ENCODE results near the gene PLEKHG4B. TPM values are rescaled to one million over a fixed set of nuclear protein-coding genes. Genes with fewer than 3 reads are reported as not detected.
"Not testable (repeated sequence)": the region's sequence is repeated elsewhere in the genome, so short reads cannot be mapped to it uniquely, and the experiment has no call there.

The PLEKHG4B gene
- not detected for total RNA-seq

- CTCF ChIA-PET, result no interaction called here
- no peaks in the 10 kb centered on the region for H3K4me1 Mint-ChIP-seq
- no peaks in the 10 kb centered on the region for H3K36me3 Mint-ChIP-seq
- H3K9me3 Mint-ChIP-seq (ENCODE audit: low read depth), result no peaks in the 10 kb centered on the region
- H3K4me3 Mint-ChIP-seq, result no peak within 1 kb of the TSS
- DNase-seq (no peak), ATAC-seq (no peak)
- H3K27me3 Mint-ChIP-seq, result peaks cover 68% of the 10 kb centered on the region
- no peak within 1 kb of the TSS for H3K27ac Mint-ChIP-seq
These were observed at the start of gene PLEKHG4B for GRCh38 chr5:91556-92263. PLEKHG4B (plus strand) TSS chr5:92168; CDS start chr5:92232, 64 bp downstream.

GRCh38 chr5:42250-42649, 49.7 kb upstream of the PLEKHG4B start:
- H3K27ac Mint-ChIP-seq, result no peak overlapping the region
- no peak overlapping the region for H3K4me3 Mint-ChIP-seq
- no peaks in the 10 kb centered on the region for H3K9me3 Mint-ChIP-seq (ENCODE audit: low read depth)
- ATAC-seq, result no peak
- DNase-seq, result no peak
- CTCF ChIA-PET, result no interaction called here
- H3K36me3 Mint-ChIP-seq, result no peaks in the 10 kb centered on the region
- H3K4me1 Mint-ChIP-seq, result no peaks in the 10 kb centered on the region
- peaks cover 36% of the 10 kb centered on the region for H3K27me3 Mint-ChIP-seq

GRCh38 chr5:48192-48591, 43.8 kb upstream of the PLEKHG4B start:
- CTCF ChIA-PET, result no interaction called here
- Mint-ChIP-seq H3K4me1 (no peaks in the 10 kb centered on the region), H3K27ac (no peak overlapping the region), H3K27me3 (peaks cover 18% of the 10 kb centered on the region), H3K4me3 (no peak overlapping the region), H3K36me3 (peaks cover 1% of the 10 kb centered on the region), H3K9me3 (ENCODE audit: low read depth) (peaks cover 4% of the 10 kb centered on the region)
- DNase-seq (no peak), ATAC-seq (no peak)

GRCh38 chr5:49530-49929, 42.4 kb upstream of the PLEKHG4B start:
- DNase-seq; H3K4me3 Mint-ChIP-seq; CTCF ChIA-PET; H3K9me3 Mint-ChIP-seq (ENCODE audit: low read depth); ATAC-seq; H3K27ac Mint-ChIP-seq; H3K4me1 Mint-ChIP-seq; H3K36me3 Mint-ChIP-seq: not testable (repeated sequence)
- peaks cover 23% of the 10 kb centered on the region for H3K27me3 Mint-ChIP-seq

- Mint-ChIP-seq H3K4me1 (no peaks in the 10 kb centered on the region), H3K4me3 (no peak overlapping the region), H3K9me3 (ENCODE audit: low read depth) (peaks cover 4% of the 10 kb centered on the region), H3K27me3 (peaks cover 27% of the 10 kb centered on the region), H3K27ac (no peak overlapping the region), H3K36me3 (peaks cover 1% of the 10 kb centered on the region)
- ATAC-seq (no peak), DNase-seq (no peak)
- CTCF ChIA-PET, result no interaction called here
These were observed 41.9 kb upstream of the PLEKHG4B start for GRCh38 chr5:49953-50544.

- no peak for DNase-seq
- Mint-ChIP-seq H3K27me3 (peaks cover 29% of the 10 kb centered on the region), H3K4me1 (no peaks in the 10 kb centered on the region), H3K9me3 (ENCODE audit: low read depth) (peaks cover 4% of the 10 kb centered on the region), H3K36me3 (peaks cover 1% of the 10 kb centered on the region), H3K4me3 (no peak overlapping the region), H3K27ac (no peak overlapping the region)
- CTCF ChIA-PET, result no interaction called here
- ATAC-seq, result no peak
These were observed 41.1 kb upstream of the PLEKHG4B start for GRCh38 chr5:50724-51499.

- no peak for ATAC-seq
- H3K9me3 Mint-ChIP-seq (ENCODE audit: low read depth), result peaks cover 4% of the 10 kb centered on the region
- CTCF ChIA-PET, result no interaction called here
- H3K27ac Mint-ChIP-seq, result no peak overlapping the region
- no peak for DNase-seq
- peaks cover 1% of the 10 kb centered on the region for H3K36me3 Mint-ChIP-seq
- peaks cover 29% of the 10 kb centered on the region for H3K27me3 Mint-ChIP-seq
- no peaks in the 10 kb centered on the region for H3K4me1 Mint-ChIP-seq
- H3K4me3 Mint-ChIP-seq, result no peak overlapping the region
These were observed 40.5 kb upstream of the PLEKHG4B start for GRCh38 chr5:51500-51823.

GRCh38 chr5:53381-54174, 38.4 kb upstream of the PLEKHG4B start:
- Mint-ChIP-seq H3K27me3 (peaks cover 26% of the 10 kb centered on the region), H3K4me1 (no peaks in the 10 kb centered on the region)
- CTCF ChIA-PET, result no interaction called here

GRCh38 chr5:54175-54730, 37.7 kb upstream of the PLEKHG4B start:
- ATAC-seq, result no peak
- no peak for DNase-seq
- no peak overlapping the region for H3K27ac Mint-ChIP-seq
- H3K4me3 Mint-ChIP-seq, result no peak overlapping the region
- peaks cover 4% of the 10 kb centered on the region for H3K9me3 Mint-ChIP-seq (ENCODE audit: low read depth)
- H3K36me3 Mint-ChIP-seq, result peaks cover 1% of the 10 kb centered on the region
- peaks cover 26% of the 10 kb centered on the region for H3K27me3 Mint-ChIP-seq
- no peaks in the 10 kb centered on the region for H3K4me1 Mint-ChIP-seq
- CTCF ChIA-PET, result no interaction called here

More at GRCh38 chr5:53381-54174, 38.4 kb upstream of the PLEKHG4B start:
- Mint-ChIP-seq H3K36me3 (peaks cover 1% of the 10 kb centered on the region), H3K4me3 (no peak overlapping the region), H3K9me3 (ENCODE audit: low read depth) (peaks cover 4% of the 10 kb centered on the region), H3K27ac (no peak overlapping the region)
- ATAC-seq (peak; percentile 58), DNase-seq (no peak)

GRCh38 chr5:54876-55569, 36.9 kb upstream of the PLEKHG4B start:
- Mint-ChIP-seq H3K36me3 (peaks cover 1% of the 10 kb centered on the region), H3K4me1 (no peaks in the 10 kb centered on the region), H3K27ac (no peak overlapping the region), H3K9me3 (ENCODE audit: low read depth) (peaks cover 4% of the 10 kb centered on the region), H3K27me3 (peaks cover 26% of the 10 kb centered on the region), H3K4me3 (no peak overlapping the region)
- CTCF ChIA-PET, result no interaction called here
- DNase-seq (no peak), ATAC-seq (no peak)

- DNase-seq (no peak), ATAC-seq (no peak)
- H3K27ac Mint-ChIP-seq, result no peak overlapping the region
- H3K27me3 Mint-ChIP-seq, result peaks cover 26% of the 10 kb centered on the region
- CTCF ChIA-PET, result no interaction called here
- H3K4me3 Mint-ChIP-seq, result no peak overlapping the region
- H3K36me3 Mint-ChIP-seq, result no peaks in the 10 kb centered on the region
- no peaks in the 10 kb centered on the region for H3K4me1 Mint-ChIP-seq
- H3K9me3 Mint-ChIP-seq (ENCODE audit: low read depth), result no peaks in the 10 kb centered on the region
These were observed 35.2 kb upstream of the PLEKHG4B start for GRCh38 chr5:56561-57290.

- H3K36me3 Mint-ChIP-seq; H3K4me3 Mint-ChIP-seq; CTCF ChIA-PET; H3K9me3 Mint-ChIP-seq (ENCODE audit: low read depth); DNase-seq; H3K4me1 Mint-ChIP-seq; H3K27ac Mint-ChIP-seq; ATAC-seq: not testable (repeated sequence)
- H3K27me3 Mint-ChIP-seq, result peaks cover 21% of the 10 kb centered on the region
These were observed 31.7 kb upstream of the PLEKHG4B start for GRCh38 chr5:60250-60649.
